Right lobe of liver (tissue), 6 donors: ENCODE results near the gene CCDC51. TPM values are rescaled to one million over a fixed set of nuclear protein-coding genes. Genes with fewer than 3 reads are reported as not detected.

ENCODE experiments used
- ATAC-seq, 4 donors: fragments of 200-7000 bp; cut with Tn5 transposase; one replicate each; pipeline ENCODE4 v1.9.1; 2020; ENCODE audit warnings: mild to moderate bottlenecking in 4 of 4, moderate library complexity in 4 of 4
- DNase-seq, 3 donors: peaks; one replicate each; pipeline ENCODE4 v3.0.0-alpha.2; 2020
- H3K27ac ChIP-seq, 3 donors: fragments of 200-600 bp; one replicate each; pipeline ENCODE4 v1.8.0; 2022
- H3K27me3 ChIP-seq, 2 donors: fragments of 200-600 bp; one replicate each; pipeline ENCODE4 v1.8.0; 2022
- H3K36me3 ChIP-seq, 4 donors: fragments of 200-600 bp; sonication (generic) in 1 of 4; one replicate each; pipeline versions ENCODE4 v1.5.1 to v1.8.0; 2017 to 2022; ENCODE audit warnings: control low read depth in 1 of 4
- H3K4me1 ChIP-seq, 4 donors: fragments of 200-600 bp; sonication (generic) in 1 of 4; one replicate each; pipeline versions ENCODE4 v1.5.1 to v1.8.0; 2017 to 2022; ENCODE audit warnings: control low read depth in 1 of 4
- H3K4me3 ChIP-seq, 3 donors: fragments of 200-600 bp; one replicate each; pipeline ENCODE4 v1.8.0; 2022
- H3K9me3 ChIP-seq, 4 donors: fragments of 200-600 bp; sonication (generic) in 1 of 4; one replicate each; pipeline versions ENCODE4 v1.5.1 to v1.8.0; 2017 to 2022; ENCODE audit warnings: control low read depth in 1 of 4
- POLR2A ChIP-seq: fragments of 450-650 bp; IDR thresholded peaks from one replicate; pipeline ENCODE4 v1.6.1; 2017; ENCODE audit warnings: antibody characterized with exemption, mild to moderate bottlenecking
- WGBS: methylation state at CpG from one replicate; pipeline ENCODE4 v1.1.6; 2018; ENCODE audit warnings: low coverage, low lambda C conversion rate; ENCODE audit not compliant: insufficient coverage; ENCODE audit errors: missing lambda C conversion rate; 5-methylcytosine and 5-hydroxymethylcytosine counted together
- intact Hi-C, 2 donors: fragments of 100-400 bp; cut with DNase I; formaldehyde crosslinking; loops; one replicate each; pipeline versions ENCODE4 v1.11.2 to v1.14.1; 2022
- total RNA-seq, 6 experiments: library from RNA; depleted of rRNA in 2 of 6; stranded (reverse); fragments of >200 nt in 2 of 6; fragmentation: NEBNext Ultra II Directional in 3 of 6; extraction: Animal tissue kit (Norgen Biotek cat#: 25700) in 3 of 6; gene quantifications; one replicate each; pipeline versions ENCODE4 v1.1.0 to v1.2.4, GENCODE V29; 2016 to 2023
- TF ChIP-seq, protein P1 (sequence below), 4 donors: fragments of 200-600 bp in 3 of 4; fragments of 450-650 bp in 1 of 4; IDR thresholded peaks; one replicate each; pipeline versions ENCODE4 v1.5.1 to v1.8.0; 2016 to 2022; ENCODE audit warnings: antibody characterized with exemption in 4 of 4, mild to moderate bottlenecking in 2 of 4
- donor health status: DM: no; HTN: yes; CAD: no.
- donor health status: DM: no; HTN: no; CAD: no.
- donor health status: DM: no; HTN: no; CAD: no.
- donor health status: DM: no; HTN: yes; CAD: no.
- donor health status: DM: no; HTN: yes; CAD: no.

The CCDC51 gene
- total RNA-seq, 6 experiments from 2014 or later, result 5.9 to 16.0 (median 8.1) TPM

DNA sequence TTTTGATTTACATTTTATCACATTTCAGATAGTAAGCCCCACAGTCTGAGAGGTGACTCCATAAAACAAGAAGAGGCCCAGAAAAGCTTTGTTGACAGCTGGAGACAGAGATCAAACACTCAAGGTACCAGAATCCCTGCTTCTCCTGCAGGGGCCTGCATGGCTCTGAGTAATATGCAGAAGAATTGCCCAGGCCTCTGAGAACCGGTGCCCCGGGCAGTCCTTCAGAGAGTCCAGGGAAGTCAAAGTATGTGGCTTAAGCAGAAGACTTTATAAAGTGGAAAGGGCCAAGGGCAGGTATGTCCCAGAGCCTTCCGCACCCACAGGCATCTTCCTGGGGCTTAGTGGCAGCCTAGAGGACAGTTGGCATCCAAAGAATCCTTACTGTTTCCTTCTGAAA is 19.4 kb upstream of the CCDC51 start:
- TF ChIP-seq, protein P1, sequence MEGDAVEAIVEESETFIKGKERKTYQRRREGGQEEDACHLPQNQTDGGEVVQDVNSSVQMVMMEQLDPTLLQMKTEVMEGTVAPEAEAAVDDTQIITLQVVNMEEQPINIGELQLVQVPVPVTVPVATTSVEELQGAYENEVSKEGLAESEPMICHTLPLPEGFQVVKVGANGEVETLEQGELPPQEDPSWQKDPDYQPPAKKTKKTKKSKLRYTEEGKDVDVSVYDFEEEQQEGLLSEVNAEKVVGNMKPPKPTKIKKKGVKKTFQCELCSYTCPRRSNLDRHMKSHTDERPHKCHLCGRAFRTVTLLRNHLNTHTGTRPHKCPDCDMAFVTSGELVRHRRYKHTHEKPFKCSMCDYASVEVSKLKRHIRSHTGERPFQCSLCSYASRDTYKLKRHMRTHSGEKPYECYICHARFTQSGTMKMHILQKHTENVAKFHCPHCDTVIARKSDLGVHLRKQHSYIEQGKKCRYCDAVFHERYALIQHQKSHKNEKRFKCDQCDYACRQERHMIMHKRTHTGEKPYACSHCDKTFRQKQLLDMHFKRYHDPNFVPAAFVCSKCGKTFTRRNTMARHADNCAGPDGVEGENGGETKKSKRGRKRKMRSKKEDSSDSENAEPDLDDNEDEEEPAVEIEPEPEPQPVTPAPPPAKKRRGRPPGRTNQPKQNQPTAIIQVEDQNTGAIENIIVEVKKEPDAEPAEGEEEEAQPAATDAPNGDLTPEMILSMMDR (IDR thresholded peaks at IDR 0.05), result no peak
- no peak for TF ChIP-seq POLR2A
- DNase-seq (no peak), ATAC-seq (no peak)
- H3K4me1 ChIP-seq, result no peaks in the 10 kb centered on the region
- no peak overlapping the region for H3K4me3 ChIP-seq
- H3K27ac ChIP-seq, result no peak overlapping the region
- H3K36me3 ChIP-seq, result peaks cover 0 to 59% (median 16%) of the 10 kb centered on the region in 4 donors
- WGBS, result 100% methylated on average over 3 of the region's 3 CpGs
- intact Hi-C loops, result no loop called here
- no peaks in the 10 kb centered on the region for H3K27me3 ChIP-seq
- H3K9me3 ChIP-seq, result no peaks in the 10 kb centered on the region

GRCh38 chr3:48456456-48456855 is 16.5 kb upstream of the CCDC51 start:
- Histone ChIP-seq H3K4me1 (no peaks in the 10 kb centered on the region), H3K27ac (no peak overlapping the region), H3K27me3 (no peaks in the 10 kb centered on the region), H3K36me3 (peaks cover 0 to 80% (median 24%) of the 10 kb centered on the region in 4 donors), H3K4me3 (no peak overlapping the region), H3K9me3 (no peaks in the 10 kb centered on the region)
- 83% methylated on average over 1 of the region's 1 CpG for WGBS
- ATAC-seq (no peak), DNase-seq (no peak)
- intact Hi-C loops, result no loop called here
- no peak for TF ChIP-seq POLR2A
- TF ChIP-seq, protein P1 (IDR thresholded peaks at IDR 0.05), result no peak

DNA sequence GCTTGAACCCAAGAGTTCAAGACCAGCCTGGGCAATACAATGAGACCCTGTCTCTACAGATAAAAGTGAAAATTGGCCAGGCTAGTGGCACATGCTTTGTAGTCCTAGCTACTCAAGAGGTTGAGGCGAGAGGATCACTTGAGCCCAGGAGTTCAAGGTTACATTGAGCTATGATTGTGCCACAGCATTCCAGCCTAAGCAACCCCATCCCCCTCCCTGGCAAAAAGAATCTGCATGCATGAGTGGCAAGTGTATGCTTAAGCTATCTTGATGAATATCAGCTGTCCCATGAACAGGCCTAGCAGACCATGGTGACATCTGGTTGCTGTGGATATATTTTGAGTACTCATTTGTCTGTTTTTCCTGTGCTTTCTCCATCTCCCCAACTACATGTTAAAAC is 11.4 kb upstream of the CCDC51 start:
- H3K36me3 ChIP-seq, result peaks cover 0 to 44% (median 12%) of the 10 kb centered on the region in 4 donors
- H3K4me3 ChIP-seq, result no peak overlapping the region
- ATAC-seq (no peak), DNase-seq (no peak)
- intact Hi-C loops, result no loop called here
- H3K27ac ChIP-seq, result no peak overlapping the region
- H3K9me3 ChIP-seq, result no peaks in the 10 kb centered on the region
- H3K27me3 ChIP-seq, result no peaks in the 10 kb centered on the region
- no CpG with 5 or more reads among the region's 1 CpG for WGBS
- H3K4me1 ChIP-seq, result peaks cover 0 to 10% (median 4%) of the 10 kb centered on the region in 4 donors
- TF ChIP-seq POLR2A, result no peak
- TF ChIP-seq, protein P1 (IDR thresholded peaks at IDR 0.05), result no peak

DNA sequence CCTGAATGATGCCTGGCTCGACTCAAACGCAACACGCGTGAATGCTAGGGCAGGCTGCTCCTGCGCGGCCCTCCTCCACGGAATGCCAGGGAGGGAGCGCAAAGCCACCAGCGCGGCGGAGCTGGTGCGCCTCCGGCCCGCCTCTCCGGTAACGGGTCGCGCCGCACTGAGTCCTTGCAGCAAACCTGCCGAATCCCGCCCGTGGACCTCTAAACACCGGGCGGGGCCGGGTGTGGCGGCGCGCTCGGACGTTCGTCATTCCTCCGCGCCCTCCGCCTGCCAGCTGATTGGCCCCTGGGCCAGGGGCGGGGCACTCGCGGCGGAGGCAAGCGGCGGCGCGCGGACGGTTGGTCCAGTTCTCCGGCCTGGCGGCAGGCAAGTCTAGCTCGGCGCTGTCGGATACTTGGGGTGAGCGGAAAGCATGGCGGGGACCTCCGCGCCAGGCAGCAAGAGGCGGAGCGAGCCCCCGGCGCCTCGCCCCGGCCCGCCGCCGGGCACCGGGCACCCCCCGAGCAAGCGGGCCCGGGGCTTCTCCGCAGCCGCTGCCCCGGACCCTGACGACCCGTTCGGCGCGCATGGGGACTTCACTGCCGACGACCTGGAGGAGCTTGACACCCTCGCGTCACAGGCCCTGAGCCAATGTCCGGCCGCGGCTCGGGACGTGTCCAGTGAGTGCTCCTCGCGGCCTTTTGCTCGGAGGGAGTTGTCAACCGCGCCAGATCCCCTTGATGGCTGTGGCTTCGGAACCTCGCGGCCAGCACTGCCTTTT is 6.7 kb upstream of the CCDC51 start, which contains the start of gene ATRIP:
Gene ATRIP (plus strand): TSS at position 313 of the 769 bp plus-strand sequence. CDS start 109 bp downstream, at position 422.
- Histone ChIP-seq H3K4me1 (peaks cover 0 to 21% (median 6%) of the 10 kb centered on the region in 4 donors), H3K9me3 (no peaks in the 10 kb centered on the region), H3K36me3 (peaks cover 0 to 30% (median 2%) of the 10 kb centered on the region in 4 donors), H3K27ac (peak within 1 kb of the TSS; percentile 69 to 84 (median 73)), H3K4me3 (peak within 1 kb of the TSS; percentile 72 to 96 (median 79)), H3K27me3 (no peaks in the 10 kb centered on the region)
- 0% methylated on average over 21 of the region's 91 CpGs for WGBS
- TF ChIP-seq, protein P1 (IDR thresholded peaks at IDR 0.05), result peak in 1 of 4 donors; percentile 7
- TF ChIP-seq POLR2A, result peak; percentile 90
- intact Hi-C loops, result no loop called here
- DNase-seq, result peak; percentile 92 to 93 (median 92)
- ATAC-seq, result peak; percentile 99 to 100 (median 99)
